H1 (cell line): ENCODE results near the gene FBXO41. TPM values are rescaled to one million over a fixed set of nuclear protein-coding genes. Genes with fewer than 3 reads are reported as not detected.

ENCODE experiments used
- ATF3 ChIP-seq: IDR thresholded peaks from 2 replicates; pipeline ENCODE4 v1.6.1; 2011; ENCODE audit warnings: low read depth, mild to moderate bottlenecking, low read length; ENCODE audit not compliant: insufficient read depth
- CTBP2 ChIP-seq: IDR thresholded peaks from 2 replicates; pipeline ENCODE4 v1.7.0; 2011; ENCODE audit warnings: borderline replicate concordance, mild to moderate bottlenecking, moderate library complexity, mixed read lengths, low read length; ENCODE audit not compliant: insufficient read depth, insufficient read length
- POLR2A ChIP-seq, 2 experiments: IDR thresholded peaks; 1 replicate in 1 of 2; 2 replicates in 1 of 2; pipeline ENCODE4 v1.6.1; 2011; ENCODE audit warnings: low read depth in 2 of 2, low read length in 2 of 2, mild to moderate bottlenecking in 2 of 2; ENCODE audit errors: control extremely low read depth in 1 of 2
- SUZ12 ChIP-seq: fragments of 200-600 bp; sonication (generic); IDR thresholded peaks from 2 replicates; pipeline ENCODE4 v1.6.1; 2012; ENCODE audit warnings: mild to moderate bottlenecking, inconsistent platforms, low read length, moderate library complexity, mixed read lengths
- polyA plus RNA-seq, 7 experiments: library from polyadenylated mRNA; depleted of rRNA in 3 of 7; stranded (reverse) in 5 of 7; unstranded in 2 of 7; fragments of >200 nt in 5 of 7; fragments of 200-250 nt in 2 of 7; gene quantifications; 1 replicate in 5 of 7; 2 replicates in 1 of 7; 4 replicates in 1 of 7; pipeline versions ENCODE4 v1.2.1 to v1.2.3, GENCODE V29; 2011 to 2013; ENCODE audit warnings: missing spikeins in 2 of 7, mixed read lengths in 2 of 7
- total RNA-seq: library from RNA; stranded (reverse); fragmentation: NEBNext Ultra II Directional; extraction: Animal tissue kit (Norgen Biotek cat#: 25700); gene quantifications from 2 replicates; pipeline ENCODE4 v1.2.1, GENCODE V29; 2021

Gene FBXO41
- total and polyA plus RNA-seq, 2 of the 8 experiments (the other 6 are each of a cell fraction or from before 2014, with no cell fraction given), result 11.2 to 14.3 TPM

- TF ChIP-seq ATF3 (peak; percentile 52; the same call in 1 of the 2 replicates), POLR2A (IDR thresholded peaks at IDR 0.05; ENCODE audit: control extremely low read depth in 1 of 2, low read depth in 2 of 2, low read length in 2 of 2) (peak in 1 of 2 experiments; percentile 28; a peak in 1 of 3 replicates), SUZ12 (no peak), CTBP2 (no peak)
These were observed 23.8 kb downstream of the FBXO41 start (continued) for GRCh38 chr2:73260338-73260984.
